Activated naive CD8-positive, alpha-beta T cell treated with anti-CD3 and anti-CD28 coated beads for 36 hours (primary cell): ENCODE measurements around the gene ICE1. TPM values are rescaled to one million over a fixed set of nuclear protein-coding genes. Genes with fewer than 3 reads are reported as not detected.
"Not testable (repeated sequence)": the region's sequence is repeated elsewhere in the genome, so short reads cannot be mapped to it uniquely, and the experiment has no call there.

Source experiments
- DNase-seq: peaks from one replicate; pipeline ENCODE4 v3.0.0; 2021
- H3K27ac Mint-ChIP-seq: one replicate; pipeline ENCODE4 v1.8.0; 2022; ENCODE audit warnings: mild to moderate bottlenecking, moderate library complexity, mixed read lengths
- H3K27me3 Mint-ChIP-seq: one replicate; pipeline ENCODE4 v1.8.0; 2022; ENCODE audit warnings: mild to moderate bottlenecking, mixed read lengths
- H3K36me3 Mint-ChIP-seq: one replicate; pipeline ENCODE4 v1.8.0; 2021; ENCODE audit warnings: mild to moderate bottlenecking, mixed read lengths
- H3K4me1 Mint-ChIP-seq: one replicate; pipeline ENCODE4 v1.8.0; 2021; ENCODE audit warnings: mixed read lengths
- H3K4me3 Mint-ChIP-seq: one replicate; pipeline ENCODE4 v1.8.0; 2022; ENCODE audit warnings: mild to moderate bottlenecking, moderate library complexity, mixed read lengths
- H3K9me3 Mint-ChIP-seq: one replicate; pipeline ENCODE4 v1.8.0; 2022; ENCODE audit warnings: mixed read lengths
- total RNA-seq, 2 experiments: library from RNA; stranded (reverse); gene quantifications; one replicate each; pipeline ENCODE4 v1.2.3, GENCODE V29; 2021

ICE1 gene
- total RNA-seq, 2 experiments from 2014 or later: 35.9 to 37.7 TPM

GRCh38 chr5:5390121-5390869 is 32.2 kb upstream of the ICE1 start:
- H3K27ac Mint-ChIP-seq, H3K4me1 Mint-ChIP-seq, H3K27me3 Mint-ChIP-seq, H3K9me3 Mint-ChIP-seq, H3K4me3 Mint-ChIP-seq, DNase-seq, H3K36me3 Mint-ChIP-seq: not testable (repeated sequence)

- not testable (repeated sequence) for DNase-seq, H3K27me3 Mint-ChIP-seq, H3K9me3 Mint-ChIP-seq, H3K4me1 Mint-ChIP-seq, H3K27ac Mint-ChIP-seq, H3K36me3 Mint-ChIP-seq, H3K4me3 Mint-ChIP-seq
These were observed 30.0 kb upstream of the ICE1 start for GRCh38 chr5:5392504-5392903.

GRCh38 chr5:5394384-5394986 is 28.0 kb upstream of the ICE1 start:
- not testable (repeated sequence) for H3K36me3 Mint-ChIP-seq, DNase-seq, H3K4me3 Mint-ChIP-seq, H3K9me3 Mint-ChIP-seq, H3K27me3 Mint-ChIP-seq, H3K27ac Mint-ChIP-seq, H3K4me1 Mint-ChIP-seq

GRCh38 chr5:5395093-5395492 is 27.4 kb upstream of the ICE1 start:
- H3K27ac Mint-ChIP-seq, H3K27me3 Mint-ChIP-seq, H3K9me3 Mint-ChIP-seq, H3K4me1 Mint-ChIP-seq, DNase-seq, H3K4me3 Mint-ChIP-seq: not testable (repeated sequence)
- H3K36me3 Mint-ChIP-seq: peaks cover 12% of the 10 kb centered on the region

- no peak for DNase-seq
- no peaks in the 10 kb centered on the region for H3K27me3 Mint-ChIP-seq
- H3K4me3 Mint-ChIP-seq: no peak overlapping the region
- H3K27ac Mint-ChIP-seq: no peak overlapping the region
- no peaks in the 10 kb centered on the region for H3K4me1 Mint-ChIP-seq
- peaks cover 7% of the 10 kb centered on the region for H3K9me3 Mint-ChIP-seq
- peaks cover 14% of the 10 kb centered on the region for H3K36me3 Mint-ChIP-seq
These were observed 24.4 kb upstream of the ICE1 start for GRCh38 chr5:5398071-5398470.

GRCh38 chr5:5401095-5401494 is 21.4 kb upstream of the ICE1 start:
- H3K27me3 Mint-ChIP-seq: no peaks in the 10 kb centered on the region
- peaks cover 18% of the 10 kb centered on the region for H3K36me3 Mint-ChIP-seq
- DNase-seq: no peak
- peaks cover 7% of the 10 kb centered on the region for H3K9me3 Mint-ChIP-seq
- H3K27ac Mint-ChIP-seq: no peak overlapping the region
- no peaks in the 10 kb centered on the region for H3K4me1 Mint-ChIP-seq
- H3K4me3 Mint-ChIP-seq: no peak overlapping the region

GRCh38 chr5:5403741-5404140 is 18.7 kb upstream of the ICE1 start:
- Mint-ChIP-seq H3K9me3 (peaks cover 9% of the 10 kb centered on the region), H3K4me3 (no peak overlapping the region), H3K4me1 (no peaks in the 10 kb centered on the region), H3K36me3 (peaks cover 21% of the 10 kb centered on the region), H3K27me3 (no peaks in the 10 kb centered on the region), H3K27ac (no peak overlapping the region)
- DNase-seq: no peak

- Mint-ChIP-seq H3K27ac (no peak overlapping the region), H3K4me3 (no peak overlapping the region), H3K4me1 (no peaks in the 10 kb centered on the region), H3K36me3 (peaks cover 25% of the 10 kb centered on the region), H3K27me3 (no peaks in the 10 kb centered on the region), H3K9me3 (peaks cover 11% of the 10 kb centered on the region)
- no peak for DNase-seq
These were observed 18.1 kb upstream of the ICE1 start for GRCh38 chr5:5404381-5404780.

- DNase-seq: no peak
- no peaks in the 10 kb centered on the region for H3K27me3 Mint-ChIP-seq
- H3K27ac Mint-ChIP-seq: no peak overlapping the region
These were observed 17.0 kb upstream of the ICE1 start for GRCh38 chr5:5405441-5405840.

GRCh38 chr5:5407924-5408323 is 14.6 kb upstream of the ICE1 start:
- no peaks in the 10 kb centered on the region for H3K4me1 Mint-ChIP-seq
- no peaks in the 10 kb centered on the region for H3K27me3 Mint-ChIP-seq
- no peak for DNase-seq
- H3K4me3 Mint-ChIP-seq: no peak overlapping the region
- peaks cover 34% of the 10 kb centered on the region for H3K36me3 Mint-ChIP-seq
- no peak overlapping the region for H3K27ac Mint-ChIP-seq
- H3K9me3 Mint-ChIP-seq: peaks cover 22% of the 10 kb centered on the region

More at GRCh38 chr5:5405441-5405840, 17.0 kb upstream of the ICE1 start:
- no peaks in the 10 kb centered on the region for H3K4me1 Mint-ChIP-seq
- peaks cover 24% of the 10 kb centered on the region for H3K36me3 Mint-ChIP-seq
- H3K9me3 Mint-ChIP-seq: peaks cover 14% of the 10 kb centered on the region
- H3K4me3 Mint-ChIP-seq: no peak overlapping the region

GRCh38 chr5:5409151-5409810 is 13.2 kb upstream of the ICE1 start:
- H3K9me3 Mint-ChIP-seq: peaks cover 22% of the 10 kb centered on the region
- DNase-seq: no peak
- no peak overlapping the region for H3K4me3 Mint-ChIP-seq
- no peak overlapping the region for H3K27ac Mint-ChIP-seq
- H3K4me1 Mint-ChIP-seq: no peaks in the 10 kb centered on the region
- H3K36me3 Mint-ChIP-seq: peaks cover 38% of the 10 kb centered on the region
- H3K27me3 Mint-ChIP-seq: no peaks in the 10 kb centered on the region

GRCh38 chr5:5413856-5414255 is 8.6 kb upstream of the ICE1 start:
- Mint-ChIP-seq H3K36me3 (peaks cover 38% of the 10 kb centered on the region), H3K9me3 (peaks cover 20% of the 10 kb centered on the region)
- not testable (repeated sequence) for H3K27ac Mint-ChIP-seq, H3K27me3 Mint-ChIP-seq, DNase-seq, H3K4me1 Mint-ChIP-seq, H3K4me3 Mint-ChIP-seq

- no peak overlapping the region for H3K4me3 Mint-ChIP-seq
- DNase-seq: no peak
- peaks cover 8% of the 10 kb centered on the region for H3K4me1 Mint-ChIP-seq
- H3K9me3 Mint-ChIP-seq: peaks cover 11% of the 10 kb centered on the region
- peaks cover 30% of the 10 kb centered on the region for H3K36me3 Mint-ChIP-seq
- H3K27ac Mint-ChIP-seq: no peak overlapping the region
- H3K27me3 Mint-ChIP-seq: no peaks in the 10 kb centered on the region
These were observed 7.5 kb upstream of the ICE1 start for GRCh38 chr5:5414999-5415398.

- Mint-ChIP-seq H3K9me3 (no peaks in the 10 kb centered on the region), H3K27ac (no peak overlapping the region), H3K36me3 (peaks cover 16% of the 10 kb centered on the region), H3K4me1 (peaks cover 18% of the 10 kb centered on the region), H3K4me3 (no peak overlapping the region), H3K27me3 (no peaks in the 10 kb centered on the region)
- DNase-seq: no peak
These were observed 5.7 kb upstream of the ICE1 start for GRCh38 chr5:5416733-5417132.

GRCh38 chr5:5418006-5418405 is 4.5 kb upstream of the ICE1 start:
- Mint-ChIP-seq H3K27me3 (no peaks in the 10 kb centered on the region), H3K4me3 (no peak overlapping the region), H3K4me1 (peaks cover 18% of the 10 kb centered on the region), H3K36me3 (peaks cover 10% of the 10 kb centered on the region), H3K9me3 (no peaks in the 10 kb centered on the region), H3K27ac (no peak overlapping the region)
- no peak for DNase-seq

GRCh38 chr5:5418764-5419163 is 3.7 kb upstream of the ICE1 start:
- Mint-ChIP-seq H3K36me3 (peaks cover 7% of the 10 kb centered on the region), H3K4me1 (peaks cover 18% of the 10 kb centered on the region), H3K27ac (no peak overlapping the region), H3K27me3 (no peaks in the 10 kb centered on the region), H3K4me3 (no peak overlapping the region), H3K9me3 (no peaks in the 10 kb centered on the region)
- no peak for DNase-seq
